Subcutaneous adipose tissue (tissue), 4 donors: Measurements from ENCODE around the gene INPP5A. TPM values are rescaled to one million over a fixed set of nuclear protein-coding genes. Genes with fewer than 3 reads are reported as not detected.

Source experiments
- total RNA-seq, 4 donors: library from RNA; depleted of rRNA; stranded (reverse); fragments of >200 nt; gene quantifications; one replicate each; pipeline ENCODE4 v1.1.0, GENCODE V29; 2016
- TF ChIP-seq, protein P1 (sequence below): fragments of 450-650 bp; IDR thresholded peaks from one replicate; pipeline ENCODE4 v1.5.1; 2016; ENCODE audit warnings: low read depth, mild to moderate bottlenecking, control low read depth, antibody characterized with exemption, moderate library complexity

The INPP5A gene
- total RNA-seq, 4 donors from 2014 or later, result 23.1 to 34.1 (median 31.6) TPM

DNA sequence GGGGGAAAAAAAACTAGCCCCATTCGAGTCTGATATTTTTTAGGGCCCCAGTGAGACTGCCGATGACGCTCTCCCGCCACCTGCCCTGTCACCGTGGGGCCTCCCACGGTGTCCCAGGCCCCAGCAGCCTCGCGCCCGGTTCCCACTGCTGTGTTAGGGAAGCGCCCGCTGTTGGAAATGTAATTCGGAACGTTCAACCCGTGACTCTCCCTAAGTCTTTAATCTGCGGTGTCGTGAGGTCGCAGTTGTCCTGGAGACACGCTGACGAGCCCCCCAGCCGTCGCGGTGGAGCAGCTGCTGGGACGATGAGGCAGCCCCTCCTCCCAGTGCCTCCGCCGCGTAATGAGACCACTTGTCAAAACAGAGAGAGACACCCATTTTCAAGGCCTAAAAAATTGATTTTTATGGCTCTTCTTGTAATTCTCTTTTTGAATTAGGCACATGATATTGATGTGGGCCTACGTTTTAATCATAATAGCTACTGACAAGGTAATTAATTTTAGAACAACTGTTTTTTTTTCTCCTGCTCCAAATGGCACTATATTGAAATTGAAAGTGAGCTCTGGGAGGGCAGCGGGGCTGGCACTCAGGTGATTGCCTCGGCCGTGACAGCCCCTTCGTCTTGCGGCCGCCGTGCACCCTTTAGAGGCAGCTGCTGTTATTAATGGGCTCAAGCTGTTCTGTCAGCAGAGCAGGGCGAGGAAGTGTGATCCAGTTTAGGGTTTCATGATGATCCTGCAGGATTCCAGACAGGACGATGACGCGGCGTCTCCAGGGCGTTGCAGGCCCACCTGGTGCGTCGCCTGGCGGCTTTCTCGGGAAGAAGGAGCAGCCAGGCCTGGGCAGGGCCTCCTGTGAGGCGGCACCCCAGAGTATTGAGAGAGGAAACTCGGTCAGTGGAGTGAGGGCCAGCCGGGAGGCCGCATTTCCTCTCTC is 185.1 kb downstream of the INPP5A start:
- TF ChIP-seq, protein P1, sequence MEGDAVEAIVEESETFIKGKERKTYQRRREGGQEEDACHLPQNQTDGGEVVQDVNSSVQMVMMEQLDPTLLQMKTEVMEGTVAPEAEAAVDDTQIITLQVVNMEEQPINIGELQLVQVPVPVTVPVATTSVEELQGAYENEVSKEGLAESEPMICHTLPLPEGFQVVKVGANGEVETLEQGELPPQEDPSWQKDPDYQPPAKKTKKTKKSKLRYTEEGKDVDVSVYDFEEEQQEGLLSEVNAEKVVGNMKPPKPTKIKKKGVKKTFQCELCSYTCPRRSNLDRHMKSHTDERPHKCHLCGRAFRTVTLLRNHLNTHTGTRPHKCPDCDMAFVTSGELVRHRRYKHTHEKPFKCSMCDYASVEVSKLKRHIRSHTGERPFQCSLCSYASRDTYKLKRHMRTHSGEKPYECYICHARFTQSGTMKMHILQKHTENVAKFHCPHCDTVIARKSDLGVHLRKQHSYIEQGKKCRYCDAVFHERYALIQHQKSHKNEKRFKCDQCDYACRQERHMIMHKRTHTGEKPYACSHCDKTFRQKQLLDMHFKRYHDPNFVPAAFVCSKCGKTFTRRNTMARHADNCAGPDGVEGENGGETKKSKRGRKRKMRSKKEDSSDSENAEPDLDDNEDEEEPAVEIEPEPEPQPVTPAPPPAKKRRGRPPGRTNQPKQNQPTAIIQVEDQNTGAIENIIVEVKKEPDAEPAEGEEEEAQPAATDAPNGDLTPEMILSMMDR, result no peak

DNA sequence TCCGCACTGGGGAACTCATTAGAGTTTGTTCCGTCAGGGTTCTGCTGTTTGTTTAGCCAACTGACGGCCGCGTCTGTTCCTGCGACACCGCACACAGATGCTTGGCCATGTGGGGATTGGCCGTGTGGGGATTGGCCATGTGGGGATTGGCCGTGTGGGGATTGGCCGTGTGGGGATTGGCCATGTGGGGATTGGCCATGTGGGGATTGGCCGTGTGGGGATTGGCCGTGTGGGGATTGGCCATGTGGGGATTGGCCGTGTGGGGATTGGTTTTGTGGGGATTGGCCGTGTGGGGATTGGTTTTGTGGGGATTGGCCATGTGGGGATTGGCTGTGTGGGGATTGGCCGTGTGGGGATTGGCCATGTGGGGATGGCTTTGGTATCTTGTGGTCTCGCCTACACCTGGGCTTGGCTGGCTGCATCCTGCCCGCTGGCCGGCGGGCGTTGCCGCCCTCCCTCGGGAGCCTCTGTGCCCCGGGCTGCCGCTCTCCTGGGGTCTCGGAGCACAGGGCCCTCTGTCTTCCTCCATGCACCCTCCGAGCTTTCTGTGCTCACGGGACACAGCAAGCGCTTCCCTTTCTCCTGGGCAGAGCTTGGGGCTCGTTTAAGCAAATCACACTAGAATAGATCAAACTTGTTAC is 185.9 kb downstream of the INPP5A start:
- TF ChIP-seq, protein P1, result no peak

DNA sequence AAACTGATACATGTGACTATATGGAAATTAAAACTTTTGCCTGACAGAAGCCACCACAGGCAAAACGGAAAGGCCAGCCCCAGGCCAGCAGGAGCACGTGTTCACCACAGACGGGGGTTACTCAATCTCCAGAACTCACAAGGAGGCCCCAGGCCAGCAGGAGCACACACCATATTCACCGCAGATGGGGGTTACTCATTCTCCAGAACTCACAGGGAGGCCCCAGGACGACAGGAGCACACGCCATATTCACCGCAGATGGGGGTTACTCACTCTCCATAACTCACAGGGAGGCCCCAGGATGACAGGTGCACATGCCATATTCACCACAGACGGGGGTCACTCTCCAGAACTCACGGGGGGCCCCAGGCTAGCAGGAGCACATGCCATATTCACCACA is 186.9 kb downstream of the INPP5A start:
- TF ChIP-seq, protein P1, result no peak

DNA sequence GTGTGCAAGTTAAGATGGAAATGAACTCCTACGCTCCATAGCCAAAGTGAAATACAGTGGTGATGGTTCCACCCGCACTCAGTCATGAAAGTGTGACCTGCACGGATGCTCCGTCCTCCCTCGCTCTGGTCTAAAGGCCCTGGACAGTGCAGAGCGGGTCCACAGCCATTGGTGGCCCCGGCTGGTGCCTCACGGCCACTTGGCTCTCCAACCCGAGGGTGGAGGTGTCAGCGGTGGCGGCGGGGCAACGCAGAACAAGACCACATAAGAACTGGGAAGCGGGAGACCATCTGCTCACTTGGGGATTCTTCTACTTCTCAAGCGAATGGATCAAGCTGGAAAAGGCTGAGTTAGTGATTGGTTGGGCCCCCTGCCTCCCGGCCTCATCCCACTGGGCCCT is 187.6 kb downstream of the INPP5A start:
- TF ChIP-seq, protein P1, result no peak

DNA sequence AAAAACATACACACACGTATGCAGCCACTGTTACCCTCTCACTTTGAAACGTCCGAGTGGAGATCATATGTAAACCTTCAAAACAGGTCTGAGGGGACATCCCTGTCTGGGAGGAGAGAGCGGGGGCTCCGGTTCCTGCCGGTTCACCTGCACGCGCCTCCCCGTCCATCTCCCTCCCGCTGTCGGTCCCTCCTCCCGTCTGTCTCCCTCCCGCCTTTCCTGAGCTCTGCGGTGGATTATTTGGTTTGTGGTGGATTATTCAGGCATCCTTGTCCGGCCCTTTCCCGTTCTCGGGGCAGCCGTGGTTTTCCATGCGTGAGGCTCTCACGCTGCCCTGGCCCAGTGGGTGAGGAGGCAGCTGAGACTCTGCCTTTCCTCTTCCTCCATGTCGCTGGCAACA is 188.6 kb downstream of the INPP5A start:
- TF ChIP-seq, protein P1, result no peak

DNA sequence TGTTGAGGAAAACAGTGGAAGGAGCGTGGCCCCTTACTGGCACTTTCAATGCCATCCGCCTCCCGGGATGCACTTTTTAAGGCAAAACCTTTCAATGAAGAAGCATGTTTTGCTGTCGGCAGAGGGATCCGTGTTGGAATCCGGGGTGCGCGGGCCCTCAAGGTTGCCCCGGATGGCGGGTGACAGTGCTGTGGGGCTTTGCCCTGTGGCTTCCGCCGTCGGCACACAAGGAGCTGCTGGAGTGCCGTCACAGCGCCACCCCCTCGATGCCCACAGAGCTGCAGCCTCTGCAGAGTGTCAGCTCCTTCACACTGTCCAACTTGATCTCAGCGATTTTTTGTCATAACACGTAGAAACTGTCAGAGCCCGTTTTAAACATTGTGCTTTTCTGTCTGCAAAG is 189.4 kb downstream of the INPP5A start:
- TF ChIP-seq, protein P1, result no peak

DNA sequence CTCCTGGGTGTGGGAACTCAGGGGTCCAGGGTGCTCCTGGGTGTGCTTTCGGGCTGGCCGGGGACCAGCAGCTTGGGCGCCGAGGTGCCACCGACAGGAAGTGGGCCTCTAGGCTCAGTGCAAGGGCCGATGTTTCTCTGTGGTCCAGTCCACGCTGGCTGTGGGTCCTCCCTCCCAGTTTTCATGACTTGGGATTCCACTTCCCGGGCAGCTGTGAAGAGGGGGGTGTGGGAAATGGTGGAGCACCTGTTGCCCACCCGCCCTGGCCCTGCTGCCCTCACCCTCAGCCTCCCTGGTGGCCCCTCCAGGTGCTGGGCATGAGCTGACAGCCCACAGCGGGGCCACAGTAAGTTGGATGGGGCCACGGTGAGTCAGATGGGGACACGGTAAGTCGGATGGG is 189.8 kb downstream of the INPP5A start:
- TF ChIP-seq, protein P1, result no peak
